Fibroblast of skin of back (primary cell): ENCODE data around the gene AVPR2. TPM values are rescaled to one million over a fixed set of nuclear protein-coding genes. Genes with fewer than 3 reads are reported as not detected.

Experiments used
- DNase-seq: peaks from one replicate; pipeline ENCODE4 v3.0.0-alpha.2; 2013
- polyA plus RNA-seq, 2 experiments: library from polyadenylated mRNA; unstranded; fragments of 120-200 nt; gene quantifications; one replicate each; pipeline ENCODE4 v1.2.1, GENCODE V29; 2013; ENCODE audit not compliant: insufficient read length in 2 of 2

The AVPR2 gene
- not detected for polyA plus RNA-seq (2013, experiment 1 of 2; ENCODE audit: insufficient read length)
- not detected for polyA plus RNA-seq (2013, experiment 2 of 2; ENCODE audit: insufficient read length)

GRCh38 chrX:153903991-153904957, at the start of gene AVPR2:
AVPR2 (plus strand) TSS chrX:153904673; CDS start chrX:153905146, 473 bp downstream.
- DNase-seq = no peak

GRCh38 chrX:153854702-153855101, 49.8 kb upstream of the AVPR2 start:
- DNase-seq = no peak

- DNase-seq = no peak
These were observed 47.0 kb upstream of the AVPR2 start for GRCh38 chrX:153857348-153857903.

- DNase-seq = no peak
These were observed 43.3 kb upstream of the AVPR2 start for GRCh38 chrX:153861151-153861550.

- no peak for DNase-seq
These were observed 42.7 kb upstream of the AVPR2 start for GRCh38 chrX:153861733-153862310.

GRCh38 chrX:153862369-153863250, 41.9 kb upstream of the AVPR2 start:
- no peak for DNase-seq

- DNase-seq = no peak
These were observed 41.1 kb upstream of the AVPR2 start for GRCh38 chrX:153863251-153863991.

GRCh38 chrX:153864101-153864500, 40.4 kb upstream of the AVPR2 start:
- no peak for DNase-seq

- DNase-seq = no peak
These were observed 39.7 kb upstream of the AVPR2 start for GRCh38 chrX:153864561-153865320.

- no peak for DNase-seq
These were observed 39.2 kb upstream of the AVPR2 start for GRCh38 chrX:153865321-153865580.

GRCh38 chrX:153865685-153866084, 38.8 kb upstream of the AVPR2 start:
- DNase-seq = no peak

GRCh38 chrX:153866302-153867019, 38.0 kb upstream of the AVPR2 start:
- DNase-seq = no peak

- DNase-seq = no peak
These were observed 37.3 kb upstream of the AVPR2 start for GRCh38 chrX:153867139-153867538.

GRCh38 chrX:153867671-153868070, 36.8 kb upstream of the AVPR2 start:
- DNase-seq = no peak

- no peak for DNase-seq
These were observed 35.6 kb upstream of the AVPR2 start for GRCh38 chrX:153868576-153869472.

GRCh38 chrX:153869473-153870287, 34.8 kb upstream of the AVPR2 start:
- no peak for DNase-seq

- DNase-seq = no peak
These were observed 34.2 kb upstream of the AVPR2 start for GRCh38 chrX:153870288-153870690.

GRCh38 chrX:153870791-153871360, 33.6 kb upstream of the AVPR2 start:
- no peak for DNase-seq
